H9 (cell line): ENCODE data around the gene GALNT7. TPM values are rescaled to one million over a fixed set of nuclear protein-coding genes. Genes with fewer than 3 reads are reported as not detected.

ENCODE experiments used
- DNase-seq: peaks from one replicate; pipeline ENCODE4 v3.0.0-alpha.2; 2017
- H2AFZ ChIP-seq: one replicate; pipeline ENCODE4 v1.6.1; 2013; ENCODE audit warnings: mild to moderate bottlenecking, low read length, control low read depth, moderate library complexity
- H2AK5ac ChIP-seq: 2 replicates; pipeline ENCODE4 v1.6.1; 2013; ENCODE audit warnings: low read length, control low read depth, mixed read lengths; ENCODE audit not compliant: insufficient read length
- H2BK120ac ChIP-seq: one replicate; pipeline ENCODE4 v1.6.1; 2013; ENCODE audit warnings: low read depth, mild to moderate bottlenecking, low read length, control low read depth, inconsistent platforms; ENCODE audit not compliant: poor library complexity, severe bottlenecking
- H2BK12ac ChIP-seq: 2 replicates; pipeline ENCODE4 v1.6.1; 2013; ENCODE audit warnings: low read length, control low read depth, mixed read lengths, low read depth; ENCODE audit not compliant: insufficient read length
- H2BK15ac ChIP-seq: 2 replicates; pipeline ENCODE4 v1.6.1; 2013; ENCODE audit warnings: low read depth, low read length, control low read depth
- H2BK20ac ChIP-seq: one replicate; pipeline ENCODE4 v1.6.1; 2013; ENCODE audit warnings: low read depth, mild to moderate bottlenecking, low read length, control low read depth, inconsistent platforms; ENCODE audit not compliant: poor library complexity, severe bottlenecking
- H2BK5ac ChIP-seq: 2 replicates; pipeline ENCODE4 v1.6.1; 2013; ENCODE audit warnings: low read length, control low read depth, mixed read lengths; ENCODE audit not compliant: insufficient read length
- H3K14ac ChIP-seq: 2 replicates; pipeline ENCODE4 v1.6.1; 2013; ENCODE audit warnings: low read length, control low read depth; ENCODE audit not compliant: insufficient read depth
- H3K18ac ChIP-seq: 2 replicates; pipeline ENCODE4 v1.6.1; 2013; ENCODE audit warnings: low read depth, mild to moderate bottlenecking, mixed read lengths, low read length, control low read depth; ENCODE audit not compliant: insufficient read length
- H3K23ac ChIP-seq: 2 replicates; pipeline ENCODE4 v1.6.1; 2013; ENCODE audit warnings: low read length, control low read depth, mixed read lengths, low read depth; ENCODE audit not compliant: insufficient read length
- H3K23me2 ChIP-seq: 2 replicates; pipeline ENCODE4 v1.6.1; 2013; ENCODE audit warnings: low read depth, mild to moderate bottlenecking, mixed read lengths, low read length, control low read depth; ENCODE audit not compliant: insufficient read length, poor library complexity, severe bottlenecking
- H3K27ac ChIP-seq: 2 replicates; pipeline ENCODE4 v1.5.1; 2013; ENCODE audit warnings: low read length, control low read depth, mixed read lengths, low read depth; ENCODE audit not compliant: insufficient read length
- H3K27me3 ChIP-seq: 2 replicates; pipeline ENCODE4 v1.6.1; 2013; ENCODE audit warnings: low read length, control low read depth, inconsistent platforms; ENCODE audit not compliant: insufficient read depth
- H3K4ac ChIP-seq: 2 replicates; pipeline ENCODE4 v1.6.1; 2013; ENCODE audit warnings: low read depth, mild to moderate bottlenecking, control low read depth, inconsistent platforms, low read length, moderate library complexity
- H3K4me1 ChIP-seq: 2 replicates; pipeline ENCODE4 v1.6.1; 2013; ENCODE audit warnings: low read length, control low read depth, inconsistent platforms; ENCODE audit not compliant: insufficient read depth
- H3K4me2 ChIP-seq: 2 replicates; pipeline ENCODE4 v1.6.1; 2013; ENCODE audit warnings: low read length, control low read depth, mixed read lengths; ENCODE audit not compliant: insufficient read length, insufficient read depth
- H3K56ac ChIP-seq: 2 replicates; pipeline ENCODE4 v1.6.1; 2013; ENCODE audit warnings: low read depth, mild to moderate bottlenecking, mixed read lengths, low read length, control low read depth; ENCODE audit not compliant: insufficient read length
- H3K79me1 ChIP-seq: 2 replicates; pipeline ENCODE4 v1.6.1; 2013; ENCODE audit warnings: low read depth, mild to moderate bottlenecking, moderate library complexity, low read length, control low read depth, inconsistent platforms; ENCODE audit not compliant: insufficient read depth, poor library complexity, severe bottlenecking
- H3K79me2 ChIP-seq: 2 replicates; pipeline ENCODE4 v1.6.1; 2013; ENCODE audit warnings: low read length, control low read depth, inconsistent platforms; ENCODE audit not compliant: insufficient read depth
- H3K9ac ChIP-seq: 2 replicates; pipeline ENCODE4 v1.6.1; 2013; ENCODE audit warnings: low read length, control low read depth, mixed read lengths; ENCODE audit not compliant: insufficient read length; ENCODE audit errors: extremely low read depth
- H3K9me3 ChIP-seq: one replicate; pipeline ENCODE4 v1.6.1; 2013; ENCODE audit warnings: low read depth, low read length, inconsistent platforms; ENCODE audit not compliant: control insufficient read depth
- H3T11ph ChIP-seq: one replicate; pipeline ENCODE4 v1.6.1; 2013; ENCODE audit warnings: mild to moderate bottlenecking, low read length, control low read depth, inconsistent platforms
- H4K20me1 ChIP-seq: one replicate; pipeline ENCODE4 v1.6.1; 2013; ENCODE audit not compliant: control insufficient read depth, insufficient read length, insufficient read depth
- H4K5ac ChIP-seq: 2 replicates; pipeline ENCODE4 v1.6.1; 2013; ENCODE audit warnings: low read depth, mild to moderate bottlenecking, mixed read lengths, low read length, control low read depth; ENCODE audit not compliant: insufficient read length
- H4K8ac ChIP-seq: replicated peaks from 2 replicates; pipeline ENCODE4 v1.6.1; 2013; ENCODE audit warnings: low read length, control low read depth, mixed read lengths, low read depth; ENCODE audit not compliant: insufficient read length
- H4K91ac ChIP-seq: 2 replicates; pipeline ENCODE4 v1.6.1; 2013; ENCODE audit warnings: low read depth, mild to moderate bottlenecking, moderate library complexity, mixed read lengths, low read length, control low read depth; ENCODE audit not compliant: insufficient read length
- H3K27ac Mint-ChIP-seq, 3 experiments: 2 replicates in 2 of 3; 3 replicates in 1 of 3; pipeline ENCODE4 v1.8.0; 2020 to 2021; ENCODE audit warnings: mixed read lengths in 3 of 3, mild to moderate bottlenecking in 1 of 3, moderate library complexity in 1 of 3
- H3K27me3 Mint-ChIP-seq: 2 replicates; pipeline ENCODE4 v1.8.0; 2021; ENCODE audit warnings: low read depth, mild to moderate bottlenecking, moderate library complexity, mixed read lengths
- H3K36me3 Mint-ChIP-seq, 3 experiments: 2 replicates in 2 of 3; 3 replicates in 1 of 3; pipeline ENCODE4 v1.8.0; 2020 to 2021; ENCODE audit warnings: low read depth in 3 of 3, mixed read lengths in 3 of 3; ENCODE audit not compliant: insufficient read depth in 1 of 3
- H3K4me1 Mint-ChIP-seq, 2 experiments: 2 replicates each; pipeline ENCODE4 v1.8.0; 2020; ENCODE audit warnings: mixed read lengths in 2 of 2
- H3K4me3 Mint-ChIP-seq, 2 experiments: 2 replicates in 1 of 2; 3 replicates in 1 of 2; pipeline ENCODE4 v1.8.0; 2020 to 2021; ENCODE audit warnings: mild to moderate bottlenecking in 2 of 2, mixed read lengths in 2 of 2, moderate library complexity in 1 of 2
- H3K9me3 Mint-ChIP-seq, 2 experiments: 2 replicates in 1 of 2; 3 replicates in 1 of 2; pipeline ENCODE4 v1.8.0; 2020; ENCODE audit warnings: mild to moderate bottlenecking in 2 of 2, mixed read lengths in 2 of 2, moderate library complexity in 1 of 2
- WGBS: extraction: QIAGEN DNeasy Blood & Tissue Kit; methylation state at CpG from one replicate; pipeline ENCODE4 v1.1.7; 2013; ENCODE audit warnings: missing lambda C conversion rate, low lambda C conversion rate, mixed read lengths; ENCODE audit not compliant: insufficient read length; ENCODE audit errors: extremely low coverage; 5-methylcytosine and 5-hydroxymethylcytosine counted together
- total RNA-seq: library from RNA; stranded (reverse); gene quantifications from 2 replicates; pipeline ENCODE4 v1.2.1, GENCODE V29; 2021
- TF ChIP-seq, protein P1 (sequence below): fragments of 200-600 bp; sonication (generic); conservative IDR thresholded peaks from 3 replicates; pipeline ENCODE4 v1.8.0; 2021; ENCODE audit warnings: antibody characterized with exemption, mild to moderate bottlenecking

The GALNT7 gene
- total RNA-seq, 1 experiment from 2014 or later, result 57.3 TPM

DNA sequence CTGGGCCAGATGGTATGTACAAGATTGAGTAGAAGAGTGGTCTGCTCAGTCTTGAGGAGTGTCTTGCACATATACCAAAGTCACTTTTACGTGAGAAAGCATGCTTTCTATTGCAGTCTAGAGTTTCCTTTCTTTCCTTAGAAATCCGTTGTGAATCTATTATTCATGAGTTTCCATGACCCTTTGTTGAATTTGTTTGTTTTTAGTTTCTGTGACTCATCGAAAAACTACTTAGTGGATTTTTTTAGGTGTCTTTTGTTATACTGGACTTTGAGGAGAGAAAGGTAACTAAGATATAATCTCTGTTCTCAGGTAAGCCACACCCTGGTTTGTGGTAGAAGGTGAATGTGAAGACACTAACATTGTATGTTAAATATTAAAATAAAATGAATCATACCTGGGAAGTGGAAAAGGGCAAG is 23.0 kb downstream of the GALNT7 start:
- Histone ChIP-seq H2BK20ac (no peak overlapping the region), H3K9me3 (no peaks in the 10 kb centered on the region), H3K79me1 (peaks cover 6% of the 10 kb centered on the region), H4K5ac (no peak overlapping the region), H3K4ac (no peak overlapping the region), H2BK15ac (no peak overlapping the region), H3K18ac (no peak overlapping the region), H3T11ph (no peak overlapping the region), H2BK120ac (no peak overlapping the region), H2AFZ (no peak overlapping the region), H4K20me1 (no peaks in the 10 kb centered on the region), H3K27ac (no peak overlapping the region), H3K4me1 (peaks cover 13% of the 10 kb centered on the region; the same call in 1 of the 2 replicates), H2AK5ac (no peak overlapping the region), H3K79me2 (peaks cover 39% of the 10 kb centered on the region), H2BK12ac (no peak overlapping the region), H4K91ac (no peak overlapping the region), H3K23me2 (no peaks in the 10 kb centered on the region), H3K9ac (peak overlapping the region; percentile 33), H4K8ac (no peak overlapping the region), H2BK5ac (no peak overlapping the region), H3K23ac (no peak overlapping the region), H3K4me2 (no peak overlapping the region), H3K14ac (no peak overlapping the region), H3K56ac (no peak overlapping the region), H3K27me3 (no peaks in the 10 kb centered on the region)
- no peaks in the 10 kb centered on the region for H3K27me3 Mint-ChIP-seq
- 0 out of 7 replicates have a peak, but pooled peaks cover 0 to 3% (median 0%) of the 10 kb centered on the region in 3 experiments for H3K36me3 Mint-ChIP-seq
- H3K27ac Mint-ChIP-seq, result peak overlapping the region; percentile 64 to 91 (median 68); a peak in 5 of 7 replicates
- no CpG with 5 or more reads among the region's 3 CpGs for WGBS
- TF ChIP-seq, protein P1, sequence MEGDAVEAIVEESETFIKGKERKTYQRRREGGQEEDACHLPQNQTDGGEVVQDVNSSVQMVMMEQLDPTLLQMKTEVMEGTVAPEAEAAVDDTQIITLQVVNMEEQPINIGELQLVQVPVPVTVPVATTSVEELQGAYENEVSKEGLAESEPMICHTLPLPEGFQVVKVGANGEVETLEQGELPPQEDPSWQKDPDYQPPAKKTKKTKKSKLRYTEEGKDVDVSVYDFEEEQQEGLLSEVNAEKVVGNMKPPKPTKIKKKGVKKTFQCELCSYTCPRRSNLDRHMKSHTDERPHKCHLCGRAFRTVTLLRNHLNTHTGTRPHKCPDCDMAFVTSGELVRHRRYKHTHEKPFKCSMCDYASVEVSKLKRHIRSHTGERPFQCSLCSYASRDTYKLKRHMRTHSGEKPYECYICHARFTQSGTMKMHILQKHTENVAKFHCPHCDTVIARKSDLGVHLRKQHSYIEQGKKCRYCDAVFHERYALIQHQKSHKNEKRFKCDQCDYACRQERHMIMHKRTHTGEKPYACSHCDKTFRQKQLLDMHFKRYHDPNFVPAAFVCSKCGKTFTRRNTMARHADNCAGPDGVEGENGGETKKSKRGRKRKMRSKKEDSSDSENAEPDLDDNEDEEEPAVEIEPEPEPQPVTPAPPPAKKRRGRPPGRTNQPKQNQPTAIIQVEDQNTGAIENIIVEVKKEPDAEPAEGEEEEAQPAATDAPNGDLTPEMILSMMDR, result no peak
- no peak for DNase-seq
- H3K4me3 Mint-ChIP-seq, result no peak overlapping the region
- peaks cover 57 to 65% of the 10 kb centered on the region in 2 experiments for H3K4me1 Mint-ChIP-seq
- H3K9me3 Mint-ChIP-seq, result no peaks in the 10 kb centered on the region
